ENCODE measurements around the gene DGKI. TPM values are rescaled to one million over a fixed set of nuclear protein-coding genes. Genes with fewer than 3 reads are reported as not detected.

DGKI gene
- total and polyA plus RNA-seq, 11 donors = 0.36 to 4.6 (median 1.0) TPM

- Histone ChIP-seq H3K4me1 (peaks cover 0 to 13% (median 6%) of the 10 kb centered on the region in 12 donors), H3K9me3 (no peaks in the 10 kb centered on the region), H3K4me3 (no peak overlapping the region), H3K27me3 (no peaks in the 10 kb centered on the region), H3K36me3 (no peaks in the 10 kb centered on the region), H3K27ac (no peak overlapping the region)
- intact Hi-C loops (cut with DNase I) = loop anchor here in 3 of 10 donors (5.0 to 10.0 kb wide), 2 partner anchors 77 to 79 kb away; no protein-coding TSS in a partner anchor
- WGBS, 4 donors = 71 to 82% (median 72%) methylated on average over 2 of the region's 2 CpGs
- DNase-seq (no peak), ATAC-seq (no peak)
- no peak for TF ChIP-seq POLR2A (IDR thresholded peaks at IDR 0.05)
Measured at GRCh38 chr7:137818036-137818435, 28.7 kb downstream of the DGKI start.

DNA sequence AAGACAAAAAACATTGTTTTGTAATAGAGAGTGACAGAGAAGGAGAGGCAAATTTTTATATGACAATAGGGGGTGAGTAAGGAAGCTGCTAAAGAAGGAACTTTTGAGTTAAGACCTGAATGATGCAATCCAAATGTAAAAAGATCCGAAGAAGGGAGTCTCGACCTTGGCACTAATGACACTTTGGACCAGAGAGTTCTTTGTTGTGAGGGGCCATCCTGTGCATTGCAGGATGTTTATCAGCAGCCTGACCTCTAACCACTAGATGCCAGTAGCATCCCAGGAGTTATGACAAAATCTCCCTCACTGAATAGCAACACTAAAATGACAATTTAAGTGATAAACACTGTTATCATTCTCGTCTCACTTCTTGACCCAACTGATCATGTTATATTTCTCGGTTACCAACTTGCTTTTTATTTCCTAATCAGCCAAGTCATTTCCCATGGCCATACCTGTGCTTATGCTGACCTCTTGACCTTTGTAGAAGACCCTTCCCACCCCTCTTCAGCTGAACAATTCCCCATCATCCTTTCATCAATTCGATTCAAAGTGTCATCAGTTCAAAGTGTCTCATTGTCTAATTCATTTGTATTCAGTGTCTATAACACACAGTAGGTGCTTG, 30.0 kb downstream of the DGKI start:
- 44 to 51% (median 47%) methylated on average over 5 of the region's 5 CpGs for WGBS, 4 donors
- no peaks in the 10 kb centered on the region for H3K27me3 ChIP-seq
- intact Hi-C loops (cut with DNase I) = loop anchor here in 4 of 10 donors (2.0 to 10.0 kb wide), 3 partner anchors 78 to 82 kb away; no protein-coding TSS in a partner anchor
- no peaks in the 10 kb centered on the region for H3K36me3 ChIP-seq
- H3K9me3 ChIP-seq = no peaks in the 10 kb centered on the region
- no peak overlapping the region for H3K4me3 ChIP-seq
- H3K4me1 ChIP-seq = peaks cover 0 to 13% (median 6%) of the 10 kb centered on the region in 12 donors
- H3K27ac ChIP-seq = no peak overlapping the region
- DNase-seq = no peak
- ATAC-seq = peak in 2 of 4 donors; percentile 37 to 41
- TF ChIP-seq POLR2A (IDR thresholded peaks at IDR 0.05) (no peak), CTCF (IDR thresholded peaks at IDR 0.05) (peak in 8 of 12 donors; percentile 16 to 51 (median 35))

DNA sequence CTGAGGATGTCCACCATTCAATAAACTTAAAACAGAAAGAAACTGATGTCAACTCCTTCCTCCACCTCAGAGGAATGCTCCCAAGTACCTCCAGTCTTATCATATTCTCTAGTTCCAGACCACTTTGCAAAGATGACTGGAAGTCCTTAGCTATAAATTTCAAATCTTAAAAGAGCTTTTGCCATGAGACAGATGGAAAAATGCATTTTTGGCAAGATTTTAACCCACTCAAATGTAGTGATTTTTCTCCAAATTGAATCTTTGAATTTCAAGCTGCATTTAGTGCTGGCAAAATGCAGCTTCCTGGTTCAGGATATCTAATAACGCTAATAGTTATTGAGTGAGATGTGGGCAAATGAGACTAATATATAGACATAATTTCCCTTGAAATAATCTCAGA, 33.2 kb downstream of the DGKI start:
- Histone ChIP-seq H3K4me3 (no peak overlapping the region), H3K27ac (no peak overlapping the region), H3K9me3 (no peaks in the 10 kb centered on the region), H3K27me3 (no peaks in the 10 kb centered on the region), H3K36me3 (no peaks in the 10 kb centered on the region), H3K4me1 (no peaks in the 10 kb centered on the region)
- intact Hi-C loops (cut with DNase I) = loop anchor here in 1 of 10 donors (10.0 kb wide), 1 partner anchor 81 kb away; no protein-coding TSS in a partner anchor
- DNase-seq (no peak), ATAC-seq (no peak)
- 76 to 85% (median 81%) methylated on average over 1 of the region's 1 CpG for WGBS, 4 donors
- TF ChIP-seq CTCF (IDR thresholded peaks at IDR 0.05) (no peak), POLR2A (IDR thresholded peaks at IDR 0.05) (no peak)

- ATAC-seq (no peak), DNase-seq (no peak)
- H3K27me3 ChIP-seq = no peaks in the 10 kb centered on the region
- intact Hi-C loops (cut with DNase I) = loop anchor here in 1 of 10 donors (10.0 kb wide), 1 partner anchor 85 kb away; no protein-coding TSS in a partner anchor
- H3K27ac ChIP-seq = no peak overlapping the region
- H3K36me3 ChIP-seq = no peaks in the 10 kb centered on the region
- no peaks in the 10 kb centered on the region for H3K4me1 ChIP-seq
- H3K4me3 ChIP-seq = no peak overlapping the region
- 68 to 85% (median 78%) methylated on average over 2 of the region's 2 CpGs for WGBS, 4 donors
- TF ChIP-seq CTCF (IDR thresholded peaks at IDR 0.05) (no peak), POLR2A (IDR thresholded peaks at IDR 0.05) (no peak)
- H3K9me3 ChIP-seq = no peaks in the 10 kb centered on the region
Measured at GRCh38 chr7:137810248-137810647, 36.5 kb downstream of the DGKI start.
